Mucosa of descending colon (tissue), 3 donors: ENCODE data around the gene DMKN. TPM values are rescaled to one million over a fixed set of nuclear protein-coding genes. Genes with fewer than 3 reads are reported as not detected.

Source experiments
- ATAC-seq: fragments of 200-7000 bp; cut with Tn5 transposase; one replicate; pipeline ENCODE4 v1.9.1; 2020; ENCODE audit warnings: mild to moderate bottlenecking, moderate library complexity
- DNase-seq, 3 donors: peaks; one replicate each; pipeline ENCODE4 v3.0.0-alpha.2; 2020
- H3K36me3 ChIP-seq: fragments of 200-600 bp; one replicate; pipeline ENCODE4 v1.8.0; 2021; ENCODE audit warnings: low read depth, mild to moderate bottlenecking
- H3K4me1 ChIP-seq: fragments of 200-600 bp; one replicate; pipeline ENCODE4 v1.8.0; 2021; ENCODE audit warnings: low read depth, mild to moderate bottlenecking
- H3K4me3 ChIP-seq: fragments of 200-600 bp; one replicate; pipeline ENCODE4 v1.8.0; 2021; ENCODE audit warnings: mild to moderate bottlenecking
- H3K9me3 ChIP-seq: fragments of 200-600 bp; one replicate; pipeline ENCODE4 v1.8.0; 2021; ENCODE audit warnings: mild to moderate bottlenecking
- CTCF ChIP-seq: fragments of 200-600 bp; IDR thresholded peaks from one replicate; pipeline ENCODE4 v1.8.0; 2022; ENCODE audit warnings: antibody characterized with exemption, mild to moderate bottlenecking
- intact Hi-C, 2 donors: fragments of 100-400 bp; cut with DNase I in 1 of 2; cut with micrococcal nuclease in 1 of 2; formaldehyde crosslinking; loops; one replicate each; pipeline versions ENCODE4 v1.11.0 to v1.11.1; 2022; cut with DNase I, micrococcal nuclease
- total RNA-seq, 3 donors: library from RNA; stranded (reverse); fragmentation: NEBNext Ultra II Directional in 2 of 3; extraction: Animal tissue kit (Norgen Biotek cat#: 25700) in 2 of 3; gene quantifications; one replicate each; pipeline versions ENCODE4 v1.2.1 to v1.2.4, GENCODE V29; 2021 to 2023
- donor health status: DM: no; HTN: no; CAD: no; lungs with moderate emphysema.
- donor health status: DM: no; HTN: no; CAD: no.
- donor health status: DM: no; HTN: yes; CAD: no.

Gene DMKN
- total RNA-seq, 3 donors from 2014 or later = 8.2 to 14.3 (median 10.7) TPM

- Histone ChIP-seq H3K36me3 (no peaks in the 10 kb centered on the region), H3K4me1 (no peaks in the 10 kb centered on the region)
Measured at GRCh38 chr19:35460608-35461007, 52.8 kb downstream of the DMKN start.

GRCh38 chr19:35459414-35460082 lies 53.9 kb downstream of the DMKN start:
- Histone ChIP-seq H3K4me1 (no peaks in the 10 kb centered on the region), H3K36me3 (no peaks in the 10 kb centered on the region), H3K4me3 (no peak overlapping the region), H3K9me3 (no peaks in the 10 kb centered on the region)
- intact Hi-C loops = no loop called here
- ATAC-seq (peak; percentile 33), DNase-seq (peak in 2 of 3 donors; percentile 51 to 55)
- TF ChIP-seq CTCF = no peak

More at GRCh38 chr19:35460608-35461007, 52.8 kb downstream of the DMKN start:
- intact Hi-C loops = no loop called here
- TF ChIP-seq CTCF = no peak
- Histone ChIP-seq H3K9me3 (no peaks in the 10 kb centered on the region), H3K4me3 (no peak overlapping the region)
- DNase-seq (no peak), ATAC-seq (no peak)

- ATAC-seq (peak; percentile 64), DNase-seq (peak in 2 of 3 donors; percentile 36 to 54)
- intact Hi-C loops = no loop called here
- no peaks in the 10 kb centered on the region for H3K36me3 ChIP-seq
- H3K4me1 ChIP-seq = no peaks in the 10 kb centered on the region
- H3K4me3 ChIP-seq = no peak overlapping the region
- TF ChIP-seq CTCF = no peak
- H3K9me3 ChIP-seq = no peaks in the 10 kb centered on the region
Measured at GRCh38 chr19:35458731-35459391, 54.6 kb downstream of the DMKN start.

- H3K4me3 ChIP-seq = no peak overlapping the region
- intact Hi-C loops = no loop called here
- no peaks in the 10 kb centered on the region for H3K9me3 ChIP-seq
- TF ChIP-seq CTCF = no peak
- DNase-seq (no peak), ATAC-seq (no peak)
- H3K4me1 ChIP-seq = no peaks in the 10 kb centered on the region
- H3K36me3 ChIP-seq = no peaks in the 10 kb centered on the region
Measured at GRCh38 chr19:35458192-35458591, 55.3 kb downstream of the DMKN start.

GRCh38 chr19:35457173-35457572 lies 56.3 kb downstream of the DMKN start:
- Histone ChIP-seq H3K36me3 (no peaks in the 10 kb centered on the region), H3K9me3 (no peaks in the 10 kb centered on the region), H3K4me1 (no peaks in the 10 kb centered on the region), H3K4me3 (no peak overlapping the region)
- no peak for TF ChIP-seq CTCF
- intact Hi-C loops = no loop called here
- DNase-seq (no peak), ATAC-seq (no peak)
